ENCODE measurements around the gene GTPBP1. TPM values are rescaled to one million over a fixed set of nuclear protein-coding genes. Genes with fewer than 3 reads are reported as not detected.

GTPBP1 gene
- total and polyA plus RNA-seq, 12 donors = 13.5 to 53.2 (median 33.8) TPM

- ATAC-seq (no peak), DNase-seq (no peak)
- no peak for TF ChIP-seq CTCF (IDR thresholded peaks at IDR 0.05)
- WGBS, 2 donors = 64 to 74% methylated on average over 3 of the region's 3 CpGs
- H3K27ac ChIP-seq = peak overlapping the region in 4 of 10 donors; percentile 9 to 38 (median 28)
- H3K27me3 ChIP-seq = no peaks in the 10 kb centered on the region
- intact Hi-C loops (cut with DNase I) = loop anchor here in 3 of 10 donors (5.0 to 10.0 kb wide), 3 partner anchors 43 to 205 kb away; partner anchors contain the start of genes DDX17 (in 1 of the 3) and SUN2 (in 1 of the 3)
- H3K4me3 ChIP-seq = no peak overlapping the region
- peaks cover 0 to 39% (median 7%) of the 10 kb centered on the region in 9 donors for H3K36me3 ChIP-seq
- no peaks in the 10 kb centered on the region for H3K9me3 ChIP-seq
- peaks cover 10 to 76% (median 68%) of the 10 kb centered on the region in 9 donors for H3K4me1 ChIP-seq
These were observed 3.6 kb downstream of the GTPBP1 start for GRCh38 chr22:38709306-38709705.

GRCh38 chr22:38710351-38710750 lies 4.6 kb downstream of the GTPBP1 start:
- no peaks in the 10 kb centered on the region for H3K9me3 ChIP-seq
- H3K27me3 ChIP-seq = no peaks in the 10 kb centered on the region
- H3K27ac ChIP-seq = peak overlapping the region in 1 of 10 donors; percentile 38
- H3K4me1 ChIP-seq = peaks cover 6 to 78% (median 70%) of the 10 kb centered on the region in 9 donors
- no peak for DNase-seq
- 85 to 90% methylated on average over 3 of the region's 3 CpGs for WGBS, 2 donors
- H3K4me3 ChIP-seq = no peak overlapping the region
- peaks cover 0 to 45% (median 7%) of the 10 kb centered on the region in 9 donors for H3K36me3 ChIP-seq
- no peak for TF ChIP-seq CTCF (IDR thresholded peaks at IDR 0.05)
- ATAC-seq = no peak
- intact Hi-C loops (cut with DNase I) = no loop called here

GRCh38 chr22:38710866-38711265 lies 5.1 kb downstream of the GTPBP1 start:
- Histone ChIP-seq H3K4me1 (peaks cover 6 to 81% (median 71%) of the 10 kb centered on the region in 9 donors), H3K4me3 (no peak overlapping the region), H3K9me3 (no peaks in the 10 kb centered on the region), H3K27ac (no peak overlapping the region), H3K36me3 (peaks cover 0 to 50% (median 7%) of the 10 kb centered on the region in 9 donors), H3K27me3 (no peaks in the 10 kb centered on the region)
- intact Hi-C loops (cut with DNase I) = no loop called here
- no peak for DNase-seq
- WGBS, 2 donors = 84 to 92% methylated on average over 3 of the region's 3 CpGs
- ATAC-seq = no peak
- no peak for TF ChIP-seq CTCF (IDR thresholded peaks at IDR 0.05)

- DNase-seq (no peak), ATAC-seq (no peak)
- Histone ChIP-seq H3K9me3 (no peaks in the 10 kb centered on the region), H3K4me3 (no peak overlapping the region), H3K4me1 (peaks cover 3 to 69% (median 59%) of the 10 kb centered on the region in 9 donors), H3K27me3 (no peaks in the 10 kb centered on the region), H3K36me3 (peaks cover 0 to 68% (median 22%) of the 10 kb centered on the region in 9 donors), H3K27ac (no peak overlapping the region)
- TF ChIP-seq CTCF (IDR thresholded peaks at IDR 0.05) = no peak
- intact Hi-C loops (cut with DNase I) = no loop called here
- 62 to 76% methylated on average over 11 of the region's 11 CpGs for WGBS, 2 donors
These were observed 6.9 kb downstream of the GTPBP1 start for GRCh38 chr22:38712486-38713207.
